Hepatocyte (in vitro differentiated cells): ENCODE data around the gene LRRC36.

Experiments
- EZH2 ChIP-seq: fragments of 200-600 bp; sonication (generic); IDR thresholded peaks from 2 replicates; pipeline ENCODE4 v1.6.1; 2016; ENCODE audit warnings: antibody characterized with exemption, mild to moderate bottlenecking, borderline replicate concordance
- TF ChIP-seq, protein P1 (sequence below): fragments of 200-600 bp; sonication (generic); IDR thresholded peaks from 2 replicates; pipeline ENCODE4 v1.5.1; 2016; ENCODE audit warnings: antibody characterized with exemption, mild to moderate bottlenecking; ENCODE audit not compliant: poor library complexity

DNA sequence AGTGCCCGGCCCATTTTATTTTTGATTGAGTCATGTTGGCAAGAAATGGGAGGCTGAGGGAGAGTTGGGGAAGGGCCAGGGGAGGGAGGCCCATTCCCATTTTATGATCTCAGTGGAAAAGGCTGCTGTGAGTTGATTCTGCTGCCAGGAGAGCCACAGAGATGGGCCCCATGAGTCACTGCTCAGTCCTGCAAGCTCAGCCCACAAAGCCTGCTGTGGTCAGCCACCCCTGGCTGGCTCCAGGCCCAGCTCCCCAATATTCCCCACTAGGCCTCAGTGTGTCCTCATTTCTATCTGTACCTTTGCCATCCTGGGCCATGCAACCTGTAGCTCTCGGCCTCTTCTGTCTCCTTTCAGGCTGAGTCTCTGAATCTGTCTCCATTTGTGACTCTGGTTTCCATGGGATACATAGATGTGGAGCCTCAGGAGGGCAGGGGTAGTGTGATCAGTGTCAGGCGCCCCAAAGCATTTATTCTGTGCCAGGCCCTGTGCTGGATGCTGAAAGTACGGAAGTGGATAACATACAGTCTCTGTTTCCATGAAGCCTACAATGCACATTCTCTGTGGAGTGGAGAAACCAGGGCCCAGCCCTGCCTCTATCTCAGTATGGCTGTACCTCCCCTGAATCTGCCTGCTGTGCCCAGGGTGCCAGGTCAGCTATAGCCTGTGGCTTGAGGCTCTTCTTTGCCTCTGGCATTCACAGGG is 49.2 kb upstream of the LRRC36 start:
- TF ChIP-seq, protein P1, sequence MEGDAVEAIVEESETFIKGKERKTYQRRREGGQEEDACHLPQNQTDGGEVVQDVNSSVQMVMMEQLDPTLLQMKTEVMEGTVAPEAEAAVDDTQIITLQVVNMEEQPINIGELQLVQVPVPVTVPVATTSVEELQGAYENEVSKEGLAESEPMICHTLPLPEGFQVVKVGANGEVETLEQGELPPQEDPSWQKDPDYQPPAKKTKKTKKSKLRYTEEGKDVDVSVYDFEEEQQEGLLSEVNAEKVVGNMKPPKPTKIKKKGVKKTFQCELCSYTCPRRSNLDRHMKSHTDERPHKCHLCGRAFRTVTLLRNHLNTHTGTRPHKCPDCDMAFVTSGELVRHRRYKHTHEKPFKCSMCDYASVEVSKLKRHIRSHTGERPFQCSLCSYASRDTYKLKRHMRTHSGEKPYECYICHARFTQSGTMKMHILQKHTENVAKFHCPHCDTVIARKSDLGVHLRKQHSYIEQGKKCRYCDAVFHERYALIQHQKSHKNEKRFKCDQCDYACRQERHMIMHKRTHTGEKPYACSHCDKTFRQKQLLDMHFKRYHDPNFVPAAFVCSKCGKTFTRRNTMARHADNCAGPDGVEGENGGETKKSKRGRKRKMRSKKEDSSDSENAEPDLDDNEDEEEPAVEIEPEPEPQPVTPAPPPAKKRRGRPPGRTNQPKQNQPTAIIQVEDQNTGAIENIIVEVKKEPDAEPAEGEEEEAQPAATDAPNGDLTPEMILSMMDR, result no peak
- no peak for TF ChIP-seq EZH2
